Measurements from ENCODE around the gene AKAP4. TPM values are rescaled to one million over a fixed set of nuclear protein-coding genes. Genes with fewer than 3 reads are reported as not detected.
A peak's percentile ranks its signal among the peaks of the same experiment; 100 is the strongest.

Gene AKAP4
- total RNA-seq (not detected), total RNA-seq (0 to 0.11 (median 0) reads per million in 172 experiments)
- polyA plus RNA-seq (2013, experiment 1 of 2) = not detected
- not detected for polyA plus RNA-seq (2013, experiment 2 of 2)

GRCh38 chrX:50200907-50201306 is at the start of gene AKAP4:
AKAP4 (minus strand) TSS chrX:50201007; CDS start chrX:50200889, 118 bp downstream.
- H3K4me3 ChIP-seq (ENCODE audit: low read length) = no peak within 1 kb of the TSS
- H3K27me3 Mint-ChIP-seq = peaks cover 9% of the 10 kb centered on the region
- peaks cover 17% of the 10 kb centered on the region for H3K4me1 Mint-ChIP-seq (ENCODE audit: low read depth)
- H3K27ac Mint-ChIP-seq = no peak within 1 kb of the TSS
- ATAC-seq (ENCODE audit: poor library complexity) (no peak), DNase-seq (no peak)
- H3K4me3 Mint-ChIP-seq = no peak within 1 kb of the TSS
- peaks cover 6% of the 10 kb centered on the region for H3K4me1 ChIP-seq (ENCODE audit: insufficient read depth, low read length)
- no peaks in the 10 kb centered on the region for H3K36me3 ChIP-seq (ENCODE audit: insufficient read depth, low read length)
- H3K27me3 ChIP-seq (ENCODE audit: control insufficient read depth in 1 of 2, insufficient read depth in 2 of 2, low read length in 2 of 2) = no peaks in the 10 kb centered on the region
- CTCF ChIA-PET = no interaction called here
- H3K9me3 Mint-ChIP-seq = no peaks in the 10 kb centered on the region
- no peak for TF ChIP-seq CTCF (IDR thresholded peaks at IDR 0.05)
- no peaks in the 10 kb centered on the region for H3K9me3 ChIP-seq (ENCODE audit: control insufficient read depth in 1 of 2, insufficient read depth in 1 of 2, low read length in 2 of 2)
- no peak within 1 kb of the TSS for H3K27ac ChIP-seq (ENCODE audit: low read depth in 1 of 2, low read length in 2 of 2)
- H3K36me3 Mint-ChIP-seq (ENCODE audit: low read depth) = no peaks in the 10 kb centered on the region
- POLR2A ChIA-PET = no interaction called here
- intact Hi-C loops (cut with DNase I, micrococcal nuclease) = no loop called here

GRCh38 chrX:50211510-50211909 is 10.7 kb upstream of the AKAP4 start:
- Mint-ChIP-seq H3K27me3 (no peaks in the 10 kb centered on the region), H3K36me3 (ENCODE audit: low read depth) (no peaks in the 10 kb centered on the region), H3K27ac (no peak overlapping the region), H3K9me3 (no peaks in the 10 kb centered on the region), H3K4me3 (no peak overlapping the region), H3K4me1 (ENCODE audit: low read depth) (no peaks in the 10 kb centered on the region)
- H3K27me3 ChIP-seq (ENCODE audit: control insufficient read depth in 1 of 2, insufficient read depth in 2 of 2, low read length in 2 of 2) = no peaks in the 10 kb centered on the region
- ATAC-seq (ENCODE audit: poor library complexity) (no peak), DNase-seq (peak in 2 of 14 experiments; percentile 10 to 17)
- intact Hi-C loops (cut with DNase I, micrococcal nuclease) = no loop called here
- no peak overlapping the region for H3K27ac ChIP-seq (ENCODE audit: low read depth in 1 of 2, low read length in 2 of 2)
- H3K36me3 ChIP-seq (ENCODE audit: insufficient read depth, low read length) = no peaks in the 10 kb centered on the region
- ChIA-PET CTCF (no interaction called here), POLR2A (no interaction called here)
- TF ChIP-seq CTCF (IDR thresholded peaks at IDR 0.05) = no peak
- H3K4me3 ChIP-seq (ENCODE audit: low read length) = no peak overlapping the region
- H3K9me3 ChIP-seq (ENCODE audit: control insufficient read depth in 1 of 2, insufficient read depth in 1 of 2, low read length in 2 of 2) = no peaks in the 10 kb centered on the region
- no peaks in the 10 kb centered on the region for H3K4me1 ChIP-seq (ENCODE audit: insufficient read depth, low read length)

GRCh38 chrX:50206753-50207152 is 5.9 kb upstream of the AKAP4 start:
- ChIA-PET POLR2A (no interaction called here), CTCF (no interaction called here)

More at GRCh38 chrX:50206753-50207152, 5.9 kb upstream of the AKAP4 start:
- H3K4me3 Mint-ChIP-seq = no peak overlapping the region
- Histone ChIP-seq H3K36me3 (ENCODE audit: insufficient read depth, low read length) (no peaks in the 10 kb centered on the region), H3K27me3 (ENCODE audit: control insufficient read depth in 1 of 2, insufficient read depth in 2 of 2, low read length in 2 of 2) (no peaks in the 10 kb centered on the region), H3K4me1 (ENCODE audit: insufficient read depth, low read length) (peaks cover 6% of the 10 kb centered on the region), H3K9me3 (ENCODE audit: control insufficient read depth in 1 of 2, insufficient read depth in 1 of 2, low read length in 2 of 2) (no peaks in the 10 kb centered on the region), H3K27ac (ENCODE audit: low read depth in 1 of 2, low read length in 2 of 2) (no peak overlapping the region), H3K4me3 (ENCODE audit: low read length) (no peak overlapping the region)
- no peak overlapping the region for H3K27ac Mint-ChIP-seq
- peaks cover 17% of the 10 kb centered on the region for H3K4me1 Mint-ChIP-seq (ENCODE audit: low read depth)
- no peaks in the 10 kb centered on the region for H3K36me3 Mint-ChIP-seq (ENCODE audit: low read depth)
- intact Hi-C loops (cut with DNase I, micrococcal nuclease) = no loop called here
- no peaks in the 10 kb centered on the region for H3K9me3 Mint-ChIP-seq
- ATAC-seq (ENCODE audit: poor library complexity) (no peak), DNase-seq (no peak)
- no peaks in the 10 kb centered on the region for H3K27me3 Mint-ChIP-seq
- TF ChIP-seq CTCF (IDR thresholded peaks at IDR 0.05) = no peak
